NCI-H1105 (cell line): ENCODE results near the gene RRP1B.
"Not testable (repeated sequence)": the region's sequence is repeated elsewhere in the genome, so short reads cannot be mapped to it uniquely, and the experiment has no call there.

ENCODE experiments used
- DNase-seq: peaks from one replicate; lab custom pipeline; 2025; lab: John Stamatoyannopoulos, UW

RRP1B gene

GRCh38 chr21:43639470-43640353 is 19.6 kb upstream of the RRP1B start:
- no peak for DNase-seq

- DNase-seq: no peak
These were observed 19.0 kb upstream of the RRP1B start for GRCh38 chr21:43640400-43640799.

- no peak for DNase-seq
These were observed 16.2 kb upstream of the RRP1B start for GRCh38 chr21:43643193-43643592.

GRCh38 chr21:43644071-43644470 is 15.3 kb upstream of the RRP1B start:
- DNase-seq: no peak

GRCh38 chr21:43644609-43645008 is 14.8 kb upstream of the RRP1B start:
- DNase-seq: no peak

- no peak for DNase-seq
These were observed 14.0 kb upstream of the RRP1B start for GRCh38 chr21:43645136-43645891.

- no peak for DNase-seq
These were observed 13.4 kb upstream of the RRP1B start for GRCh38 chr21:43645976-43646375.

GRCh38 chr21:43646550-43647260 is 12.7 kb upstream of the RRP1B start:
- peak; percentile 84 for DNase-seq

- DNase-seq: no peak
These were observed 11.2 kb upstream of the RRP1B start for GRCh38 chr21:43648171-43648570.

GRCh38 chr21:43651926-43652325 is 7.4 kb upstream of the RRP1B start:
- not testable (repeated sequence) for DNase-seq

- no peak for DNase-seq
These were observed 6.7 kb upstream of the RRP1B start for GRCh38 chr21:43652616-43653015.

- no peak for DNase-seq
These were observed 5.7 kb upstream of the RRP1B start for GRCh38 chr21:43653626-43654025.

GRCh38 chr21:43654806-43655489 is 4.4 kb upstream of the RRP1B start:
- no peak for DNase-seq

- DNase-seq: no peak
These were observed 1.8 kb upstream of the RRP1B start for GRCh38 chr21:43657355-43658087.

- DNase-seq: no peak
These were observed 1.1 kb upstream of the RRP1B start for GRCh38 chr21:43658088-43658741.

GRCh38 chr21:43658769-43659135 is 608 bp upstream of the RRP1B start:
- DNase-seq: no peak

- DNase-seq: no peak
These were observed 2.9 kb downstream of the RRP1B start for GRCh38 chr21:43662286-43662685.

GRCh38 chr21:43663033-43663432 is 3.7 kb downstream of the RRP1B start:
- DNase-seq: no peak

- DNase-seq: no peak
These were observed 5.0 kb downstream of the RRP1B start for GRCh38 chr21:43664358-43664757.

GRCh38 chr21:43665879-43666278 is 6.5 kb downstream of the RRP1B start:
- no peak for DNase-seq
